B cell (primary cell): ENCODE measurements around the gene CHPF2. TPM values are rescaled to one million over a fixed set of nuclear protein-coding genes. Genes with fewer than 3 reads are reported as not detected.

Source experiments
- ATAC-seq: fragments of 200-7000 bp; cut with Tn5 transposase; one replicate; pipeline ENCODE4 v1.10.0; 2021; ENCODE audit warnings: low read depth, mild to moderate bottlenecking, moderate number of reproducible peaks, moderate library complexity
- CTCF ChIA-PET: fragments of 350-600 bp; sonication (Branson Sonifier 250); formaldehyde crosslinking; loops from one replicate; lab custom pipeline; 2021; ENCODE audit warnings: antibody characterized with exemption, inconsistent platforms; lab: Charles Lee
- POLR2A ChIA-PET: fragments of 350-600 bp; sonication (Branson Sonifier 250); formaldehyde crosslinking; loops from one replicate; lab custom pipeline; 2021; ENCODE audit warnings: antibody characterized with exemption; lab: Charles Lee
- DNase-seq: peaks from one replicate; pipeline ENCODE4 v3.0.0; 2013
- H2AFZ ChIP-seq: 2 replicates; pipeline ENCODE4 v1.6.1; 2012; ENCODE audit warnings: mild to moderate bottlenecking, low read depth, low read length; ENCODE audit not compliant: insufficient read depth, poor library complexity, severe bottlenecking
- H3K27ac ChIP-seq, 2 donors: 1 replicate in 1 of 2; 2 replicates in 1 of 2; pipeline ENCODE4 v1.5.1; 2012 to 2013; ENCODE audit warnings: low read length in 2 of 2, mild to moderate bottlenecking in 2 of 2, moderate library complexity in 1 of 2
- H3K27me3 ChIP-seq, 4 experiments: fragments of 200-600 bp in 1 of 4; sonication (generic) in 1 of 4; replicated peaks in 1 of 4; 1 replicate in 2 of 4; 2 replicates in 2 of 4; pipeline versions ENCODE4 v1.6.1 to v1.7.0; 2013 to 2016; ENCODE audit warnings: low read length in 3 of 4, mild to moderate bottlenecking in 2 of 4, mixed read lengths in 1 of 4, moderate library complexity in 1 of 4; ENCODE audit not compliant: insufficient read depth in 4 of 4, control insufficient read depth in 3 of 4; ENCODE audit errors: control extremely low read depth in 1 of 4
- H3K36me3 ChIP-seq, 2 experiments: replicated peaks in 1 of 2; 1 replicate in 1 of 2; 2 replicates in 1 of 2; pipeline versions ENCODE4 v1.6.1 to v1.7.1; 2013; ENCODE audit warnings: low read length in 1 of 2; ENCODE audit not compliant: insufficient read depth in 2 of 2, control insufficient read depth in 1 of 2; ENCODE audit errors: control extremely low read depth in 1 of 2, extremely low read depth in 1 of 2
- H3K4me1 ChIP-seq, 2 donors: fragments of 200-600 bp in 1 of 2; sonication (generic) in 1 of 2; 1 replicate in 1 of 2; 2 replicates in 1 of 2; pipeline versions ENCODE4 v1.5.1 to v1.6.1; 2013 to 2017; ENCODE audit warnings: low read length in 2 of 2; ENCODE audit not compliant: control insufficient read depth in 2 of 2, insufficient read depth in 2 of 2
- H3K4me2 ChIP-seq: replicated peaks from 2 replicates; pipeline ENCODE3; 2012; ENCODE audit warnings: mild to moderate bottlenecking, low read depth, low read length; ENCODE audit not compliant: poor library complexity, severe bottlenecking
- H3K4me3 ChIP-seq, 5 experiments: fragments of 200-600 bp in 1 of 5; sonication (generic) in 1 of 5; 1 replicate in 3 of 5; 2 replicates in 2 of 5; pipeline versions ENCODE4 v1.5.1 to v1.7.0; 2011 to 2016; ENCODE audit warnings: low read length in 4 of 5, mild to moderate bottlenecking in 4 of 5, low read depth in 2 of 5, control low read depth in 1 of 5, moderate library complexity in 1 of 5; ENCODE audit not compliant: insufficient read depth in 1 of 5; ENCODE audit errors: control extremely low read depth in 1 of 5, extremely low read depth in 1 of 5
- H3K79me2 ChIP-seq: fragments of 200-600 bp; sonication (generic); one replicate; pipeline ENCODE4 v1.6.0; 2016; ENCODE audit warnings: low read length; ENCODE audit not compliant: control insufficient read depth, insufficient read depth
- H3K9ac ChIP-seq: fragments of 200-600 bp; sonication (generic); 2 replicates; pipeline ENCODE4 v1.6.1; 2017; ENCODE audit warnings: mild to moderate bottlenecking, low read length, moderate library complexity
- H3K9me3 ChIP-seq, 3 donors: one replicate each; pipeline versions ENCODE4 v1.6.1 to v1.7.1; 2013; ENCODE audit warnings: low read length in 2 of 3; ENCODE audit not compliant: control insufficient read depth in 2 of 3, insufficient read depth in 1 of 3; ENCODE audit errors: control extremely low read depth in 1 of 3
- H4K20me1 ChIP-seq: 2 replicates; pipeline ENCODE4 v1.6.0; 2012; ENCODE audit warnings: mild to moderate bottlenecking, low read length; ENCODE audit not compliant: insufficient read depth, control insufficient read depth, poor library complexity, severe bottlenecking
- H3K27ac Mint-ChIP-seq: one replicate; pipeline ENCODE4 v1.8.0; 2021; ENCODE audit warnings: mixed read lengths
- H3K27me3 Mint-ChIP-seq: one replicate; pipeline ENCODE4 v1.8.0; 2021; ENCODE audit warnings: mixed read lengths
- H3K4me1 Mint-ChIP-seq: one replicate; pipeline ENCODE4 v1.8.0; 2021; ENCODE audit warnings: mixed read lengths
- H3K4me3 Mint-ChIP-seq: one replicate; pipeline ENCODE4 v1.8.0; 2021; ENCODE audit warnings: mixed read lengths
- H3K9me3 Mint-ChIP-seq: one replicate; pipeline ENCODE4 v1.8.0; 2022; ENCODE audit warnings: mixed read lengths; ENCODE audit not compliant: insufficient read depth
- EZH2 ChIP-seq: IDR thresholded peaks from 2 replicates; pipeline ENCODE4 v1.6.1; 2012; ENCODE audit warnings: borderline replicate concordance, low read depth, mild to moderate bottlenecking, moderate library complexity, low read length; ENCODE audit not compliant: insufficient read depth, poor library complexity, severe bottlenecking
- WGBS: methylation state at CpG from one replicate; pipeline ENCODE4 v1.1.5; 2013; ENCODE audit warnings: missing lambda C conversion rate; ENCODE audit not compliant: insufficient coverage; 5-methylcytosine and 5-hydroxymethylcytosine counted together
- intact Hi-C: fragments of 100-400 bp; cut with micrococcal nuclease; formaldehyde crosslinking; loops from one replicate; pipeline ENCODE4 v1.10.0; 2022
- polyA plus RNA-seq: library from polyadenylated mRNA; depleted of rRNA; stranded (reverse); fragments of >200 nt; gene quantifications from 2 replicates; pipeline ENCODE4 v1.2.3, GENCODE V29; 2012
- total RNA-seq, 2 donors: library from RNA; stranded (reverse); fragments of 120-200 nt in 1 of 2; gene quantifications; 1 replicate in 1 of 2; 2 replicates in 1 of 2; pipeline versions ENCODE4 v1.2.3 to v1.2.4, GENCODE V29; 2013 to 2022
- TF ChIP-seq, protein P1 (sequence below): fragments of 200-600 bp; IDR thresholded peaks from one replicate; pipeline ENCODE4 v1.8.0; 2022; ENCODE audit warnings: antibody characterized with exemption, mild to moderate bottlenecking

CHPF2 gene
- total and polyA plus RNA-seq, 2 donors (not counting 1 experiment from before 2014, with no cell fraction given), result 39.4 to 39.9 TPM

DNA sequence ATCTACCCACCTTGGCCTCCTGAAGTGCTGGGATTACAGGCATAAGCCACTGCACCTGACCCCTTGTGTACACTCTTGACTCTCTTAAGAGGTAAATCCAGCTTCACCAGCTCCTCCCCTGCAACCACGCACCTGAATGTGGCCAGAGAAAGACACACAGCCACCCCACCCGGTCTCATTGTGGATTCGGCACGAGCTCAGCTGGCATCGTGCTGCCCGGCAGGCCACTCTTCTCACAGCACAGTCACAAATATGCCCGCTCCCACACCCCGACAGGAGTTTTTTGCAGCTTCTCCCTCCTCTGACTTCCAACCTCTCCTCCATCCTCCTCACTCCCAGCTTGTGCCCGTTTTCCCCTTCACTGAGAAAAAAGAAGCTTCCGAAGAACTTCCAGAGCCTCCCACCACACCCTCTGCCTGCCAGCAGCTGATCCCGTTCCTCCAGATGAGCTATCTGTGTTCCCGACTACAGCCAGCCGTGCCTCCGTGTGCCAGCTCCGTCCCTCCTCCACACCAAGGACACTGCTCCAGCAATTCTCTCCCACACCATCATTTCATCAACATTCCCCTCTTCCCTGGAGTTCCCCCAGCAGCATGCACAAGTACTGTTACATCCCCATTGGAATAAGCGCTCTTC is 24.2 kb downstream of the CHPF2 start:
- WGBS, result 96% methylated on average over 16 of the region's 16 CpGs
- no peaks in the 10 kb centered on the region for H3K9me3 Mint-ChIP-seq
- ATAC-seq (no peak), DNase-seq (no peak)
- Histone ChIP-seq H3K27ac (no peak overlapping the region), H3K36me3 (no peaks in the 10 kb centered on the region), H3K4me1 (peaks cover 5 to 7% of the 10 kb centered on the region in 2 donors), H3K4me2 (no peak overlapping the region), H4K20me1 (no peaks in the 10 kb centered on the region), H3K4me3 (no peak overlapping the region), H2AFZ (no peak overlapping the region), H3K27me3 (peaks cover 0 to 20% (median 8%) of the 10 kb centered on the region in 4 experiments), H3K9me3 (peaks cover 0 to 3% (median 0%) of the 10 kb centered on the region in 3 donors), H3K79me2 (no peaks in the 10 kb centered on the region), H3K9ac (no peak overlapping the region)
- intact Hi-C loops, result no loop called here
- POLR2A ChIA-PET, result interaction anchor here (1.5 kb wide), 1 partner anchor 9 kb away, joined by 3 read pairs; no protein-coding TSS in a partner anchor
- no peak overlapping the region for H3K27ac Mint-ChIP-seq
- peaks cover 3% of the 10 kb centered on the region for H3K4me1 Mint-ChIP-seq
- peaks cover 63% of the 10 kb centered on the region for H3K27me3 Mint-ChIP-seq
- no peak for TF ChIP-seq EZH2
- TF ChIP-seq, protein P1, sequence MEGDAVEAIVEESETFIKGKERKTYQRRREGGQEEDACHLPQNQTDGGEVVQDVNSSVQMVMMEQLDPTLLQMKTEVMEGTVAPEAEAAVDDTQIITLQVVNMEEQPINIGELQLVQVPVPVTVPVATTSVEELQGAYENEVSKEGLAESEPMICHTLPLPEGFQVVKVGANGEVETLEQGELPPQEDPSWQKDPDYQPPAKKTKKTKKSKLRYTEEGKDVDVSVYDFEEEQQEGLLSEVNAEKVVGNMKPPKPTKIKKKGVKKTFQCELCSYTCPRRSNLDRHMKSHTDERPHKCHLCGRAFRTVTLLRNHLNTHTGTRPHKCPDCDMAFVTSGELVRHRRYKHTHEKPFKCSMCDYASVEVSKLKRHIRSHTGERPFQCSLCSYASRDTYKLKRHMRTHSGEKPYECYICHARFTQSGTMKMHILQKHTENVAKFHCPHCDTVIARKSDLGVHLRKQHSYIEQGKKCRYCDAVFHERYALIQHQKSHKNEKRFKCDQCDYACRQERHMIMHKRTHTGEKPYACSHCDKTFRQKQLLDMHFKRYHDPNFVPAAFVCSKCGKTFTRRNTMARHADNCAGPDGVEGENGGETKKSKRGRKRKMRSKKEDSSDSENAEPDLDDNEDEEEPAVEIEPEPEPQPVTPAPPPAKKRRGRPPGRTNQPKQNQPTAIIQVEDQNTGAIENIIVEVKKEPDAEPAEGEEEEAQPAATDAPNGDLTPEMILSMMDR, result no peak
- CTCF ChIA-PET, result no interaction called here
- H3K4me3 Mint-ChIP-seq, result no peak overlapping the region

DNA sequence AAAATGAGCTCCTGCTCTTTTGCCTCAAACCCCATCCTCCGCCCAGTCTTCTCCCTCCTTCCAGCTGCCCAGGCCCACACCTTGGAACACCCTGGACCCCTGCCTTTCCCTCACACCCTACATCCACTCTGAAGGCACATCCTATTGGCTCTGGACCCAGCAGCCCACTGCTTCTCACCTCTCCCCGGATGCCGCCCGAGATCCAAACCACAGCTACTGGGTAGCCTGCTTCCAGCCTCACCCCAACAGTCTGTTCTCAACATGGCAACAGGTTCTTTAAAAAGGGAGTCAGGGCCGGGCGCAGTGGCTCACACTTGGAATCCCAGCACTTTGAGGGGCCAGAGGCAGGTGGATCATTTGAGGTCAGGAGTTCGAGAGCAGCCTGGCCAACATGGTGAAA is 25.7 kb downstream of the CHPF2 start:
- Histone ChIP-seq H4K20me1 (no peaks in the 10 kb centered on the region), H3K79me2 (no peaks in the 10 kb centered on the region), H3K27ac (no peak overlapping the region), H2AFZ (no peak overlapping the region), H3K9me3 (peaks cover 0 to 8% (median 0%) of the 10 kb centered on the region in 3 donors), H3K4me3 (no peak overlapping the region), H3K9ac (no peak overlapping the region), H3K4me2 (no peak overlapping the region), H3K27me3 (peaks cover 0 to 8% (median 1%) of the 10 kb centered on the region in 4 experiments), H3K36me3 (no peaks in the 10 kb centered on the region), H3K4me1 (no peaks in the 10 kb centered on the region)
- POLR2A ChIA-PET, result no interaction called here
- intact Hi-C loops, result no loop called here
- ATAC-seq (no peak), DNase-seq (no peak)
- H3K27ac Mint-ChIP-seq, result no peak overlapping the region
- no peak overlapping the region for H3K4me3 Mint-ChIP-seq
- CTCF ChIA-PET, result no interaction called here
- TF ChIP-seq, protein P1, result no peak
- no peak for TF ChIP-seq EZH2
- WGBS, result 94% methylated on average over 7 of the region's 7 CpGs
- no peaks in the 10 kb centered on the region for H3K4me1 Mint-ChIP-seq
- no peaks in the 10 kb centered on the region for H3K9me3 Mint-ChIP-seq
- peaks cover 60% of the 10 kb centered on the region for H3K27me3 Mint-ChIP-seq
